Measurements from ENCODE around the gene KRTAP10-4. TPM values are rescaled to one million over a fixed set of nuclear protein-coding genes. Genes with fewer than 3 reads are reported as not detected.

KRTAP10-4 gene
- total and polyA plus RNA-seq, 10 donors, result not detected

GRCh38 chr21:44611551-44611950 lies 38.0 kb downstream of the KRTAP10-4 start:
- no peaks in the 10 kb centered on the region for H3K36me3 ChIP-seq
- peaks cover 0 to 41% (median 34%) of the 10 kb centered on the region in 8 donors for H3K9me3 ChIP-seq
- TF ChIP-seq POLR2A (IDR thresholded peaks at IDR 0.05) (no peak), POLR2AphosphoS5 (IDR thresholded peaks at IDR 0.05) (no peak), CTCF (IDR thresholded peaks at IDR 0.05 in 8 of 11, conservative IDR thresholded peaks at IDR 0.05 in 3 of 11) (no peak)
- peaks cover 0 to 40% (median 0%) of the 10 kb centered on the region in 7 donors for H3K27me3 ChIP-seq (replicated peaks in 1 of 7)
- no peak overlapping the region for H3K27ac ChIP-seq
- H3K4me3 ChIP-seq, result no peak overlapping the region
- WGBS, 5 donors, result 80 to 95% (median 85%) methylated on average over 4 of the region's 4 CpGs
- no peaks in the 10 kb centered on the region for H3K4me1 ChIP-seq
- DNase-seq, result no peak
- intact Hi-C loops (cut with DNase I; ENCODE audit: low total_unique reads), result no loop called here

- Histone ChIP-seq H3K36me3 (no peaks in the 10 kb centered on the region), H3K9me3 (peaks cover 0 to 40% (median 34%) of the 10 kb centered on the region in 8 donors), H3K4me3 (no peak within 1 kb of the TSS), H3K27ac (no peak within 1 kb of the TSS), H3K27me3 (replicated peaks in 1 of 7) (peaks cover 0 to 41% (median 0%) of the 10 kb centered on the region in 7 donors), H3K4me1 (no peaks in the 10 kb centered on the region)
- DNase-seq, result no peak
- TF ChIP-seq POLR2A (IDR thresholded peaks at IDR 0.05), result no peak
- no peak for TF ChIP-seq CTCF (IDR thresholded peaks at IDR 0.05 in 8 of 11, conservative IDR thresholded peaks at IDR 0.05 in 3 of 11)
- no peak for TF ChIP-seq POLR2AphosphoS5 (IDR thresholded peaks at IDR 0.05)
- 81 to 94% (median 90%) methylated on average over 6 to 8 of the region's 8 CpGs for WGBS, 5 donors
- intact Hi-C loops (cut with DNase I; ENCODE audit: low total_unique reads), result no loop called here
Measured at GRCh38 chr21:44612029-44612486, 38.5 kb downstream of the KRTAP10-4 start, which contains the start of gene KRTAP10-8. Gene KRTAP10-8 (plus strand): TSS chr21:44612079. CDS start chr21:44612101, 22 bp downstream.

GRCh38 chr21:44612669-44613229 lies 39.2 kb downstream of the KRTAP10-4 start:
- H3K36me3 ChIP-seq, result no peaks in the 10 kb centered on the region
- DNase-seq, result no peak
- H3K27me3 ChIP-seq (replicated peaks in 1 of 7), result peaks cover 0 to 41% (median 0%) of the 10 kb centered on the region in 7 donors
- TF ChIP-seq POLR2AphosphoS5 (IDR thresholded peaks at IDR 0.05), result no peak
- no peak for TF ChIP-seq POLR2A (IDR thresholded peaks at IDR 0.05)
- no peak for TF ChIP-seq CTCF (IDR thresholded peaks at IDR 0.05 in 8 of 11, conservative IDR thresholded peaks at IDR 0.05 in 3 of 11)
- no peak overlapping the region for H3K4me3 ChIP-seq
- H3K9me3 ChIP-seq, result peaks cover 0 to 40% (median 34%) of the 10 kb centered on the region in 8 donors
- no peak overlapping the region for H3K27ac ChIP-seq
- WGBS, 5 donors, result 81 to 87% (median 86%) methylated on average over 13 of the region's 13 CpGs
- no peaks in the 10 kb centered on the region for H3K4me1 ChIP-seq
- intact Hi-C loops (cut with DNase I; ENCODE audit: low total_unique reads), result no loop called here

DNA sequence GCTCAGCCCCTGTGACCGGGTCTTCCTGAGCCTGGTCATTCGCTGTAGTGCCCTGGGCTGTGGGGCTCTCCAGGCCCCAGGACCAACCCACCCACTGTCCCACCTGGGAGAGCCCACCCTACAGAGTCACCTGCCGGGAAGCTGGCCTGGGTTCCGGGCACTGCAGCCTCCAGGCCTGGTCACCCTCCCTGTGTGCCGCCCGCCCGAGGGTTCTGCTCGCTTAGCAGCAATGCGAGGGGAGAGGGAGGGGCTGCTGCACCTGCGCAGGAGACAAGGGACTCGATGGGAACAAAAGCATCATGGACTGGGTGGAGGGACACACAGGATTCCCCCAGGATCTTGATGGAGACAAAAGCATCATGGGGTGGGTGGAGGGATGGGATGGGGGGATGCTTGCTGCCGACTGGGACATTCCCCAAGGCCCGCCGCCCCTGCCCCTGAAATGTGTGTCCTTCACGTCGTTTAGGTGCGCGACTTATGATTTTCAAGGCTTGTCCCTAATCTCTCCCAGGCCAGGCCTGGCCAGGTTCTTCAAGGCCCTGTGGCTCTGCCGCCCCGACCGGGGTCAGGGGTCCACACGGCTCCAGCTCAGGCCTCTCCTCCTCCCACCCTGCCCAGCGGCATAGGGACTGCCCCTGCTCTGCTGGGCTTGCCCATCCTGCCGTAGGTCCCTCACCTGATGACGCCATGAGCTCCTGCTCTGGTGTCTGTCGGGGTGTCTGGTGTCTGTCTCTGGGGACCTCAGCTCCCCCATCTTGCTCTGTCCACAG lies 40.0 kb downstream of the KRTAP10-4 start:
- intact Hi-C loops (cut with DNase I; ENCODE audit: low total_unique reads), result no loop called here
- Histone ChIP-seq H3K27me3 (replicated peaks in 1 of 7) (peaks cover 0 to 41% (median 0%) of the 10 kb centered on the region in 7 donors), H3K9me3 (peaks cover 0 to 37% (median 34%) of the 10 kb centered on the region in 8 donors), H3K4me3 (no peak overlapping the region), H3K4me1 (peaks cover 0 to 7% (median under 1%) of the 10 kb centered on the region in 6 donors), H3K36me3 (no peaks in the 10 kb centered on the region), H3K27ac (no peak overlapping the region)
- WGBS, 5 donors, result 90 to 92% (median 91%) methylated on average over 24 to 26 of the region's 26 CpGs
- DNase-seq, result no peak
- TF ChIP-seq CTCF (IDR thresholded peaks at IDR 0.05 in 8 of 11, conservative IDR thresholded peaks at IDR 0.05 in 3 of 11), result no peak
- TF ChIP-seq POLR2A (IDR thresholded peaks at IDR 0.05), result no peak
- TF ChIP-seq POLR2AphosphoS5 (IDR thresholded peaks at IDR 0.05), result no peak

Data from spleen (tissue), 11 donors.